ENCODE measurements around the gene OPCML. TPM values are rescaled to one million over a fixed set of nuclear protein-coding genes. Genes with fewer than 3 reads are reported as not detected.

OPCML gene
- total and polyA plus RNA-seq, 2 of the 13 experiments (the other 11 are each of a cell fraction or from before 2014, with no cell fraction given): not detected

DNA sequence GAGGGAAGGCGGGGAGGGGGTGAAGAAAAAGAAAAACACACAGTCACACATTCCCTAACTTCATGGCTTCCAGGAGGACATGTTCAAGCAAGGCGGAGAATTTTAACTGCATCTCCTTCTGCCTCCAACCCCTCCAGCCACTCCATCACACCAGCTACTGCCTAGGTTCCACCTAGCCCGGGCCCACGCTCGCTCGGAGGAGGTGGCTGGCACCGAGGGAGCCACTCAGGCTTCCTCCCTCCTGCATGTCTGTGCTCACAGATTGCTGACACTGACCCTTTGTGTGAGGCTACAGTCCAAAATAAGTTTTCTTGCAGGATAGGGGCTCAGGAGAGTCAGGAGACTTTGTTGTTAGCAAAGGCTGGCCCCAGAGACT lies 9.4 kb upstream of the OPCML start:
- no peak overlapping the region for H3K9ac ChIP-seq (ENCODE audit: insufficient read depth, low read depth, low read length)
- CTCF ChIA-PET (ENCODE audit: low intra/inter-chr PET ratio, low total read pairs): no interaction called here
- no peak overlapping the region for H3K4me3 ChIP-seq (replicated peaks in 1 of 3; ENCODE audit: insufficient read depth in 1 of 3, low read depth in 2 of 3, low read length in 3 of 3)
- no peaks in the 10 kb centered on the region for H3K36me3 ChIP-seq (replicated peaks in 1 of 2; ENCODE audit: control insufficient read depth in 1 of 2, insufficient read depth in 2 of 2, low read length in 2 of 2)
- in situ Hi-C loops (cut with HindIII; ENCODE audit: extremely low pct_ligation_motif_present, low pct_unique_long_range_greater_than_20kb): no loop called here
- DNase-seq (ENCODE audit: low spot score) (no peak), FAIRE-seq (no peak), ATAC-seq (no peak)
- no peak overlapping the region for H3K27ac ChIP-seq (ENCODE audit: extremely low read length, insufficient read depth, low read length)
- no peak for TF ChIP-seq CENPX (CRISPR knock-in tag; IDR thresholded peaks at IDR 0.05)
- TF ChIP-seq GPN1 (CRISPR knock-in tag; IDR thresholded peaks at IDR 0.05; ENCODE audit: borderline replicate concordance): no peak
- no peaks in the 10 kb centered on the region for H3K4me1 ChIP-seq (ENCODE audit: insufficient read depth, low read length)
- no peaks in the 10 kb centered on the region for H4K20me1 ChIP-seq (ENCODE audit: insufficient read depth, low read length)
- H3K9me3 ChIP-seq (ENCODE audit: low read length): no peaks in the 10 kb centered on the region
- H3K27me3 ChIP-seq (ENCODE audit: control insufficient read depth in 1 of 2, insufficient read depth in 2 of 2, low read length in 2 of 2): peaks cover 0 to 3% of the 10 kb centered on the region in 2 experiments; a peak in 1 of 5 replicates
- POLR2A ChIA-PET: no interaction called here
- no TSS peak for BruUV-seq (replicated peaks)
- 0% methylated on average over 7 of the region's 7 CpGs for WGBS (ENCODE audit: low lambda C conversion rate)
- H3K79me2 ChIP-seq (ENCODE audit: insufficient read depth, low read length): no peaks in the 10 kb centered on the region
- no peak overlapping the region for H3K4me2 ChIP-seq (ENCODE audit: low read depth, low read length)
- intact Hi-C loops (cut with micrococcal nuclease; ENCODE audit: unreplicated experiment): no loop called here
- no peak overlapping the region for H2AFZ ChIP-seq (ENCODE audit: low read length)

DNA sequence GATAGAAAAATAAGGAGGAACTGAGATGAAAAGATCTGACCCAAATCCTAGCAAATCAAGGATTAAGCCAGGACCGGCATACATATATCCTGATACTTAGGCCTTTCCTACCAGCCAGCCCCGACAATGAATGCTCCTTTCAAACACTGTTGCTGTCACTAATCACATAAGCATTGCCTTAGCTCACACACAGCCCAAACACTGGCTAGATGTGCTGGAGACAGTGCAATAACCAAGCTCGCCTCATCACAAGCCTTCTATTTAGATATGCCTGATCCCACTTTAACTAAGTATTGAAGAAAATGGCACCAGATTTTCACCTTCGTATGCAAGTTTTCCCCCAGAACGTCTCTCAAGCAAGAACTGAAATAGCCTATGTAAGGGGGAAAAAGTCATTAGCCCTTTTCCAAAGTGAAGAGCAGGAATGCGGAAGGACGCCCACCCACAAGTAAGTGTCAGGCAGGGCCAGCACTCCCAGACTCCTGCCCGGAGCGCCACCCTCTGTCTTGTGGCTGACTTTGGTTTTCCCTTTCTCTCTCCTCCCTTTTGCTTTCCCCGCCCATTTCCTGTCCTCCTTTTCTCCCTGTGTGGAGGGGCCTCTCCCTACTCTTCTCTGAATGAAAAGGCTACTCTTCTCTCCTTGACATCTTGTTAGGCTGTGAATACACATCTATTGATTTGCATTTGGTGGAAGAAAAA lies 8.9 kb upstream of the OPCML start:
- Histone ChIP-seq H3K4me1 (ENCODE audit: insufficient read depth, low read length) (no peaks in the 10 kb centered on the region), H3K9me3 (ENCODE audit: low read length) (no peaks in the 10 kb centered on the region), H3K27ac (ENCODE audit: extremely low read length, insufficient read depth, low read length) (no peak overlapping the region), H4K20me1 (ENCODE audit: insufficient read depth, low read length) (no peaks in the 10 kb centered on the region), H3K4me2 (ENCODE audit: low read depth, low read length) (no peak overlapping the region), H3K27me3 (ENCODE audit: control insufficient read depth in 1 of 2, insufficient read depth in 2 of 2, low read length in 2 of 2) (peaks cover 0 to 3% of the 10 kb centered on the region in 2 experiments; a peak in 1 of 5 replicates), H3K9ac (ENCODE audit: insufficient read depth, low read depth, low read length) (no peak overlapping the region), H3K4me3 (replicated peaks in 1 of 3; ENCODE audit: insufficient read depth in 1 of 3, low read depth in 2 of 3, low read length in 3 of 3) (no peak overlapping the region), H3K79me2 (ENCODE audit: insufficient read depth, low read length) (no peaks in the 10 kb centered on the region), H3K36me3 (replicated peaks in 1 of 2; ENCODE audit: control insufficient read depth in 1 of 2, insufficient read depth in 2 of 2, low read length in 2 of 2) (no peaks in the 10 kb centered on the region), H2AFZ (ENCODE audit: low read length) (no peak overlapping the region)
- ATAC-seq (no peak), FAIRE-seq (no peak), DNase-seq (ENCODE audit: low spot score) (no peak)
- TF ChIP-seq ZNF234 (CRISPR knock-in tag; conservative IDR thresholded peaks at IDR 0.05) (no peak), ZNF75D (CRISPR knock-in tag; IDR thresholded peaks at IDR 0.05; ENCODE audit: borderline replicate concordance) (no peak)
- ChIA-PET CTCF (ENCODE audit: low intra/inter-chr PET ratio, low total read pairs) (no interaction called here), POLR2A (no interaction called here)
- no TSS peak for BruUV-seq (replicated peaks)
- intact Hi-C loops (cut with micrococcal nuclease; ENCODE audit: unreplicated experiment) (no loop called here), in situ Hi-C loops (cut with HindIII; ENCODE audit: extremely low pct_ligation_motif_present, low pct_unique_long_range_greater_than_20kb) (no loop called here)
- 26% methylated on average over 10 of the region's 10 CpGs for WGBS (ENCODE audit: low lambda C conversion rate)

Data from HepG2 (cell line).